GM12875 (cell line): ENCODE data around the gene ACACA.

Source experiments
- H3K4me3 ChIP-seq: one replicate; pipeline ENCODE4 v1.5.1; 2011; ENCODE audit warnings: low read depth, low read length, control low read depth
- CTCF ChIP-seq: IDR thresholded peaks from 2 replicates; pipeline ENCODE4 v1.5.1; 2011; ENCODE audit warnings: low read depth, mild to moderate bottlenecking, control low read depth, inconsistent platforms, low read length, moderate library complexity, borderline replicate concordance; ENCODE audit not compliant: insufficient read depth

ACACA gene

DNA sequence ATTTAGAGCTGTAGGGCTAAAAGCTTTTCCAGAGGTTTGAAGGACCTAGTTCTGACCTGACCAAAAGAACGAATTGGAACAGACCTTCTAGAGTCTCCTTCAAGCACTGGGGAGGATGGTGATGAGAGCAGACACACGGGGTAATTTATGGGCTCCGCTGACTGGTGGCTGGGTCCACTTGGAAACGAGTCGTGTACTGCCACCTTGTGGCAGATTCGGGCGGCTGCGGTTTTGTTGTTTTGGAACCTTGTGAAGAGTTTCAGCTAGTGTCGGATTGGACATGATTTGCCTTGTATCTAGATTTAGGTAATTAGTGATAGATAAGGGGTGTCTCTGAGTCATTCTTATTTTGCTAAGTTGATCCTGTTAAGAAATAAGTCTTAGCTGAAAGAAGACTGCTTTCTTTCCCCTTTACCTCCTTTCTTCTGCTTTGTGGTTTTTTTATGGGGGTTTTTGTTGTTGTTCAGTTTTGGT is 359.0 kb downstream of the ACACA start:
- H3K4me3 ChIP-seq, result no peak overlapping the region
- peak; percentile 77 for TF ChIP-seq CTCF

GRCh38 chr17:37045351-37045922 is 361.2 kb downstream of the ACACA start:
- H3K4me3 ChIP-seq, result no peak overlapping the region
- no peak for TF ChIP-seq CTCF

- no peak overlapping the region for H3K4me3 ChIP-seq
- no peak for TF ChIP-seq CTCF
These were observed 363.4 kb downstream of the ACACA start for GRCh38 chr17:37043201-37043600.

- no peak overlapping the region for H3K4me3 ChIP-seq
- TF ChIP-seq CTCF, result no peak
These were observed 364.7 kb downstream of the ACACA start for GRCh38 chr17:37041932-37042331.

GRCh38 chr17:37039269-37039668 is 367.4 kb downstream of the ACACA start:
- no peak overlapping the region for H3K4me3 ChIP-seq
- no peak for TF ChIP-seq CTCF

GRCh38 chr17:37037590-37038155 is 369.0 kb downstream of the ACACA start:
- no peak for TF ChIP-seq CTCF
- no peak overlapping the region for H3K4me3 ChIP-seq
